Breast epithelium (tissue), 4 donors: Measurements from ENCODE around the gene RPS21. TPM values are rescaled to one million over a fixed set of nuclear protein-coding genes. Genes with fewer than 3 reads are reported as not detected.

Experiments
- DNase-seq, 2 donors: peaks; one replicate each; pipeline ENCODE4 v3.0.0-alpha.2; 2019; ENCODE audit warnings: low spot score in 2 of 2
- H3K27ac ChIP-seq, 2 donors: fragments of 200-600 bp; sonication (generic) in 1 of 2; one replicate each; pipeline ENCODE4 v1.5.1; 2016 to 2019; ENCODE audit warnings: mild to moderate bottlenecking in 1 of 2
- H3K27me3 ChIP-seq, 2 donors: fragments of 200-600 bp; sonication (generic) in 1 of 2; one replicate each; pipeline versions ENCODE4 v1.5.1 to v1.6.0; 2017 to 2019; ENCODE audit warnings: control low read depth in 1 of 2, mild to moderate bottlenecking in 1 of 2
- H3K36me3 ChIP-seq: fragments of 200-600 bp; one replicate; pipeline ENCODE4 v1.5.1; 2019
- H3K4me1 ChIP-seq, 2 donors: fragments of 200-600 bp; sonication (generic); one replicate each; pipeline ENCODE4 v1.5.1; 2016 to 2019; ENCODE audit warnings: control low read depth in 1 of 2
- H3K4me3 ChIP-seq, 3 donors: fragments of 200-600 bp; sonication (generic); 1 replicate in 2 of 3; 2 replicates in 1 of 3; pipeline ENCODE4 v1.5.1; 2016 to 2019; ENCODE audit warnings: mild to moderate bottlenecking in 3 of 3, moderate library complexity in 2 of 3
- H3K9me3 ChIP-seq, 2 donors: fragments of 200-600 bp; sonication (generic) in 1 of 2; one replicate each; pipeline ENCODE4 v1.5.1; 2016 to 2019; ENCODE audit warnings: control low read depth in 1 of 2
- CTCF ChIP-seq, 3 donors: fragments of 450-650 bp; IDR thresholded peaks; one replicate each; pipeline ENCODE4 v1.5.1; 2016 to 2017; ENCODE audit warnings: antibody characterized with exemption in 3 of 3, mild to moderate bottlenecking in 3 of 3, moderate library complexity in 3 of 3
- POLR2A ChIP-seq: fragments of 450-650 bp; IDR thresholded peaks from one replicate; pipeline ENCODE4 v1.6.1; 2016; ENCODE audit warnings: antibody characterized with exemption, mild to moderate bottlenecking, moderate library complexity
- POLR2AphosphoS5 ChIP-seq, 3 donors: sonication (generic); formaldehyde crosslinking; IDR thresholded peaks; one replicate each; pipeline ENCODE4 v1.6.1; 2017; ENCODE audit warnings: antibody characterized with exemption in 3 of 3
- intact Hi-C: fragments of 100-400 bp; cut with DNase I; formaldehyde crosslinking; loops from one replicate; pipeline ENCODE4 v1.15.1; 2023; ENCODE audit warnings: low total_unique reads
- total RNA-seq, 3 donors: library from RNA; depleted of rRNA; stranded (reverse); fragments of >200 nt; gene quantifications; one replicate each; pipeline ENCODE4 v1.1.0, GENCODE V29; 2016

Gene RPS21
- total RNA-seq, 3 donors from 2014 or later = 1,723 to 3,116 (median 2,974) TPM

- Histone ChIP-seq H3K36me3 (no peaks in the 10 kb centered on the region), H3K27me3 (no peaks in the 10 kb centered on the region), H3K9me3 (no peaks in the 10 kb centered on the region), H3K4me3 (no peak overlapping the region), H3K4me1 (peaks cover 40 to 43% of the 10 kb centered on the region in 2 donors), H3K27ac (peak overlapping the region; percentile 79 to 86)
- no peak for DNase-seq
- TF ChIP-seq POLR2AphosphoS5 (IDR thresholded peaks at IDR 0.05) = no peak
- no peak for TF ChIP-seq CTCF (IDR thresholded peaks at IDR 0.05)
- TF ChIP-seq POLR2A = no peak
- intact Hi-C loops = no loop called here
Measured at GRCh38 chr20:62354031-62354808, 32.7 kb upstream of the RPS21 start.

- no peaks in the 10 kb centered on the region for H3K36me3 ChIP-seq
- intact Hi-C loops = no loop called here
- H3K9me3 ChIP-seq = no peaks in the 10 kb centered on the region
- DNase-seq = no peak
- H3K27ac ChIP-seq = peak overlapping the region; percentile 79 to 92
- peaks cover 43 to 47% of the 10 kb centered on the region in 2 donors for H3K4me1 ChIP-seq
- peak overlapping the region in 1 of 3 donors; percentile 51 for H3K4me3 ChIP-seq
- TF ChIP-seq POLR2A = no peak
- no peak for TF ChIP-seq POLR2AphosphoS5 (IDR thresholded peaks at IDR 0.05)
- H3K27me3 ChIP-seq = no peaks in the 10 kb centered on the region
Measured at GRCh38 chr20:62354811-62355341, 32.0 kb upstream of the RPS21 start.

GRCh38 chr20:62355516-62355877, 31.4 kb upstream of the RPS21 start:
- intact Hi-C loops = no loop called here
- peaks cover 43 to 47% of the 10 kb centered on the region in 2 donors for H3K4me1 ChIP-seq
- TF ChIP-seq CTCF (IDR thresholded peaks at IDR 0.05) (no peak), POLR2A (no peak), POLR2AphosphoS5 (IDR thresholded peaks at IDR 0.05) (no peak)

GRCh38 chr20:62355878-62356588, 30.9 kb upstream of the RPS21 start:
- TF ChIP-seq CTCF (IDR thresholded peaks at IDR 0.05) = no peak
- no peak for TF ChIP-seq POLR2A
- TF ChIP-seq POLR2AphosphoS5 (IDR thresholded peaks at IDR 0.05) = no peak
- H3K27ac ChIP-seq = peak overlapping the region; percentile 79 to 92
- intact Hi-C loops = no loop called here
- no peaks in the 10 kb centered on the region for H3K36me3 ChIP-seq
- H3K27me3 ChIP-seq = no peaks in the 10 kb centered on the region
- no peak for DNase-seq
- peaks cover 43 to 47% of the 10 kb centered on the region in 2 donors for H3K4me1 ChIP-seq
- H3K4me3 ChIP-seq = peak overlapping the region in 2 of 3 donors; percentile 17 to 51
- H3K9me3 ChIP-seq = no peaks in the 10 kb centered on the region

More at GRCh38 chr20:62355516-62355877, 31.4 kb upstream of the RPS21 start:
- DNase-seq = peak in 1 of 2 donors; percentile 72
- H3K9me3 ChIP-seq = no peaks in the 10 kb centered on the region
- no peaks in the 10 kb centered on the region for H3K27me3 ChIP-seq
- H3K36me3 ChIP-seq = no peaks in the 10 kb centered on the region
- peak overlapping the region in 2 of 3 donors; percentile 17 to 51 for H3K4me3 ChIP-seq
- H3K27ac ChIP-seq = peak overlapping the region; percentile 79 to 92

- H3K27me3 ChIP-seq = no peaks in the 10 kb centered on the region
- no peaks in the 10 kb centered on the region for H3K36me3 ChIP-seq
- H3K9me3 ChIP-seq = no peaks in the 10 kb centered on the region
- peaks cover 45 to 50% of the 10 kb centered on the region in 2 donors for H3K4me1 ChIP-seq
- intact Hi-C loops = no loop called here
- DNase-seq = no peak
- H3K27ac ChIP-seq = peak overlapping the region; percentile 79 to 92
- H3K4me3 ChIP-seq = peak overlapping the region in 1 of 3 donors; percentile 51
- TF ChIP-seq CTCF (IDR thresholded peaks at IDR 0.05) (no peak), POLR2A (no peak), POLR2AphosphoS5 (IDR thresholded peaks at IDR 0.05) (no peak)
Measured at GRCh38 chr20:62356589-62357186, 30.2 kb upstream of the RPS21 start.
